ENCODE data around the gene PLEKHA1.

GRCh38 chr10:122357685-122358084, 16.8 kb upstream of the PLEKHA1 start:
- TF ChIP-seq POLR2A (IDR thresholded peaks at IDR 0.05), result no peak
- TF ChIP-seq CTCF (IDR thresholded peaks at IDR 0.05), result no peak

Measured in adrenal gland (tissue), 5 donors.